Measurements from ENCODE around the gene BLOC1S2. TPM values are rescaled to one million over a fixed set of nuclear protein-coding genes. Genes with fewer than 3 reads are reported as not detected.

BLOC1S2 gene
- total and polyA plus RNA-seq, 8 donors, result 27.3 to 49.2 (median 30.1) TPM

DNA sequence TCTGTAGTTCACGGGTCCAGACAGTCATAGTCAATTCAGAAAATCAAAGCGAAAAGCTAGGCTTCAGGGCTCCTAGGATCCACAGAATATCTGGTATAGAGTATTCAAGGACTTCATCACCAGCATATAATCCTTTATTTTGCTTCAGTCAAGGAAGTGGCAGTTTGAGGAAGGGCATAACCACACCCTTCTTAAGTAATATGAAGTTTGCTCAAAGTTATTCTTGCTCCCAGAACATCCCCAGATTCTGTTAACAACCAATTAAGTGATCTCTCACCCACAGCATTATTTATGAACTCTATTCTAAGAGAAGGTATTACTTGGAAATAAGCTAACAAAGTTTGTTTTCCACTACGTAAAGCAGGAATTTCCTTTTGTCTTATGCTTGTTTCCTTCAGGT lies 32.3 kb downstream of the BLOC1S2 start:
- ATAC-seq, result peak; percentile 27

DNA sequence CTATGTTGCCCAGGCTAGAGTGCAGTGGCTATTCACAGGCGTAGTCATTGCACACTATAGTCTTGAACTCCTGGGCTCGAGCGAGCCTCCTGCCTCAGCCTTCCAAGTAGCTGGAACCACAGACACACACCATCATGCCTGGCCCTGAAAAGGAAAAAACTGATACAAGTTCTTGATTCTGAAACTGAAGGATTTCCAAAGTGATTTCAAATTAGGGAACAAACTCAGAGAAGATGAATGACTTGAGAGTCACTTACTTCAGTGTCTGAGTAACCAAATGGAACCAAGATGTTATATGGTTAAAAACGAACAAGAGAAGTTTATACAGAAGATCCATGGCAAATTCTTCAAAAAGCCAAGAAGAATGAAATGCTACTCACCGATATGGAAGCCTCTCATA lies 33.4 kb downstream of the BLOC1S2 start:
- TF ChIP-seq, protein P1, sequence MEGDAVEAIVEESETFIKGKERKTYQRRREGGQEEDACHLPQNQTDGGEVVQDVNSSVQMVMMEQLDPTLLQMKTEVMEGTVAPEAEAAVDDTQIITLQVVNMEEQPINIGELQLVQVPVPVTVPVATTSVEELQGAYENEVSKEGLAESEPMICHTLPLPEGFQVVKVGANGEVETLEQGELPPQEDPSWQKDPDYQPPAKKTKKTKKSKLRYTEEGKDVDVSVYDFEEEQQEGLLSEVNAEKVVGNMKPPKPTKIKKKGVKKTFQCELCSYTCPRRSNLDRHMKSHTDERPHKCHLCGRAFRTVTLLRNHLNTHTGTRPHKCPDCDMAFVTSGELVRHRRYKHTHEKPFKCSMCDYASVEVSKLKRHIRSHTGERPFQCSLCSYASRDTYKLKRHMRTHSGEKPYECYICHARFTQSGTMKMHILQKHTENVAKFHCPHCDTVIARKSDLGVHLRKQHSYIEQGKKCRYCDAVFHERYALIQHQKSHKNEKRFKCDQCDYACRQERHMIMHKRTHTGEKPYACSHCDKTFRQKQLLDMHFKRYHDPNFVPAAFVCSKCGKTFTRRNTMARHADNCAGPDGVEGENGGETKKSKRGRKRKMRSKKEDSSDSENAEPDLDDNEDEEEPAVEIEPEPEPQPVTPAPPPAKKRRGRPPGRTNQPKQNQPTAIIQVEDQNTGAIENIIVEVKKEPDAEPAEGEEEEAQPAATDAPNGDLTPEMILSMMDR (IDR thresholded peaks at IDR 0.05), result no peak
- no peak overlapping the region for H3K4me3 ChIP-seq
- peaks cover 0 to 91% of the 10 kb centered on the region in 2 donors for H3K36me3 ChIP-seq
- no peaks in the 10 kb centered on the region for H3K9me3 ChIP-seq
- intact Hi-C loops (cut with DNase I), result no loop called here
- no peak for ATAC-seq
- H3K4me1 ChIP-seq, result peaks cover 4 to 25% of the 10 kb centered on the region in 2 donors
- no peak overlapping the region for H3K27ac ChIP-seq
- no peak for DNase-seq
- H3K27me3 ChIP-seq, result no peaks in the 10 kb centered on the region

More for the DNA sequence above, 32.3 kb downstream of the BLOC1S2 start:
- DNase-seq, result no peak
- Histone ChIP-seq H3K9me3 (no peaks in the 10 kb centered on the region), H3K4me1 (peaks cover 4 to 25% of the 10 kb centered on the region in 2 donors), H3K27me3 (no peaks in the 10 kb centered on the region), H3K36me3 (peaks cover 0 to 91% of the 10 kb centered on the region in 2 donors), H3K27ac (peak overlapping the region in 1 of 2 donors; percentile 18), H3K4me3 (no peak overlapping the region)
- intact Hi-C loops (cut with DNase I), result no loop called here
- TF ChIP-seq, protein P1 (IDR thresholded peaks at IDR 0.05), result no peak

DNA sequence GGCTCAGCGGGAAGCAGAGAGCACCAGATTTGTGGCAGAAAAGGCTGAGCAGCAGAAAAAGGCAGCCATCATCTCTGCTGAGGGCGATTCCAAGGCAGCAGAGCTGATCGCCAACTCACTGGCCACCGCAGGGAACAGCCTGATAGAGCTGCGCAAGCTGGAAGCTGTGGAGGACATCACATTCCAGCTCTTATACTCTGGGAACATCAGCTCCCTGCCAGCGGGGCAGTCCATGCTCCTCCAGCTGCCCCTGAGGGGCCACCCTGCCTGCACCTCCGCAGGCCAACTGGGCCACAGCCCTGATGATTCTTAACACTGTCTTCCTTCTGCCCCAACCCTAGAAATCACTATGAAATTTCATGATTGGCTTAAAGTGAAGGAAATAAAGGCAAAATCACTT lies 37.7 kb downstream of the BLOC1S2 start:
- Histone ChIP-seq H3K9me3 (no peaks in the 10 kb centered on the region), H3K27me3 (no peaks in the 10 kb centered on the region), H3K27ac (no peak overlapping the region), H3K4me1 (peaks cover 0 to 2% of the 10 kb centered on the region in 2 donors), H3K36me3 (peaks cover 0 to 99% of the 10 kb centered on the region in 2 donors), H3K4me3 (no peak overlapping the region)
- DNase-seq, result no peak
- ATAC-seq, result no peak
- TF ChIP-seq, protein P1 (IDR thresholded peaks at IDR 0.05), result no peak
- intact Hi-C loops (cut with DNase I), result no loop called here

DNA sequence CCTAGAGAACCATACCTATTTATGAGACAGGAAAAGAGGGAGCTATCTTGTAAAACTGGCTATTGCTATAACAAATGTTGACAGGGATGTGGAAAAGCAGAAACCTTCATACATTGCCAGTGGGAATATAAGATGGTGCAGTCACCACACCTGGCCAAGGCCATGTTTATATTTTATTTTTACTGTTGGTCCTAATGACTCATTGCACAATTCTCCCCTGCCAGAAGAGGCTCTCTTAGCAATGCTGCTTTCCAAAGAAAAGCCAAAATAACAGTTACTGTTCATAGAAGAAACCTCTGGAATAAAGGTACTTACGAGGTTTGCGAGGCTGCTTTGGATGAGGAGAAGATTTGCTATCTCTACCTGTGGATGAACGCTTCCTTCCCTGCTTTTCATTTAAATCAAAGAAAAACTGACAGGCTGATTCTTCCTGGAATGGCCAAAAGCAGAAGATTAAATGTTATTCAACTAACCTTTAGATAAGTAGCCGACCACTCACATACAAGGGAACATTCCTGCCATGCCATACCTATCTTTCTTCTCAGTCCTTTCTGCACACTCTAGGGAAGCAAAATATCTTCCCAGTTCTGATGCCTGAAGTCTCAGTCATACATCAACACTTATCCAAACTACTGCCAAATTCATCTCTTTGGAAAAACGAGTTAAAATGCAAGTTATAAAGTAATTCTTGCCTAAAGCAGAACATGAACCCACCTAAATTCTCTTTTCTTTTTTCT lies 40.8 kb downstream of the BLOC1S2 start:
- Histone ChIP-seq H3K36me3 (peaks cover 0 to 96% of the 10 kb centered on the region in 2 donors), H3K9me3 (no peaks in the 10 kb centered on the region), H3K27ac (no peak overlapping the region), H3K4me1 (no peaks in the 10 kb centered on the region), H3K4me3 (no peak overlapping the region), H3K27me3 (no peaks in the 10 kb centered on the region)
- TF ChIP-seq, protein P1 (IDR thresholded peaks at IDR 0.05), result no peak
- intact Hi-C loops (cut with DNase I), result no loop called here
- ATAC-seq (no peak), DNase-seq (no peak)

DNA sequence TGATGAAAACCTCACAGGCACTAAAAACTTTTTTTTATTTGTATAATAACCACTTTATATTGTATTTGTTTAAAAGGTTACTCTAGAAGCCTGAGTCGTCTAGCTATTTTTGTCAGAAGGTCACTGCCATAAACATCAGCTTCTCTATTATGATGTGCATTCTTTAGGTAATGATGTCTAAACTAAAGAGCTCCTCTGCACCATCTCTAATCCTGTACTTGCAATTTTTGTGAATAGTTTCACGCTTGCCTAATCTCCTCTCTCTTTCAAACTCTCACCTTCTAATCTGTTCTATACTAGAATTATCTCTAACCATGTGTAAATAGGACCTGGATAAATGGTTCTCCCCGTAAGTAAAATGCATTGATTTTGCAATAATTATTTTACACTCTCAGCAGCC lies 46.6 kb downstream of the BLOC1S2 start:
- Histone ChIP-seq H3K9me3 (no peaks in the 10 kb centered on the region), H3K27me3 (no peaks in the 10 kb centered on the region), H3K4me1 (no peaks in the 10 kb centered on the region), H3K4me3 (no peak overlapping the region), H3K36me3 (peaks cover 0 to 97% of the 10 kb centered on the region in 2 donors), H3K27ac (no peak overlapping the region)
- DNase-seq, result no peak
- intact Hi-C loops (cut with DNase I), result no loop called here
- TF ChIP-seq, protein P1 (IDR thresholded peaks at IDR 0.05), result no peak
- ATAC-seq, result no peak

All from left lung (tissue), 10 donors.